Tongue (tissue), 2 donors: ENCODE data around the gene GLRX2. TPM values are rescaled to one million over a fixed set of nuclear protein-coding genes. Genes with fewer than 3 reads are reported as not detected.
"Not testable (repeated sequence)": the region's sequence is repeated elsewhere in the genome, so short reads cannot be mapped to it uniquely, and the experiment has no call there.

Experiments
- DNase-seq: peaks from one replicate; pipeline ENCODE4 v3.0.0-alpha.2; 2015
- total RNA-seq: library from RNA; depleted of rRNA; stranded (reverse); fragments of >200 nt; gene quantifications from one replicate; pipeline ENCODE4 v1.2.3, GENCODE V29; 2014

The GLRX2 gene, protein sequence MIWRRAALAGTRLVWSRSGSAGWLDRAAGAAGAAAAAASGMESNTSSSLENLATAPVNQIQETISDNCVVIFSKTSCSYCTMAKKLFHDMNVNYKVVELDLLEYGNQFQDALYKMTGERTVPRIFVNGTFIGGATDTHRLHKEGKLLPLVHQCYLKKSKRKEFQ
- total RNA-seq = 31.3 TPM

DNA sequence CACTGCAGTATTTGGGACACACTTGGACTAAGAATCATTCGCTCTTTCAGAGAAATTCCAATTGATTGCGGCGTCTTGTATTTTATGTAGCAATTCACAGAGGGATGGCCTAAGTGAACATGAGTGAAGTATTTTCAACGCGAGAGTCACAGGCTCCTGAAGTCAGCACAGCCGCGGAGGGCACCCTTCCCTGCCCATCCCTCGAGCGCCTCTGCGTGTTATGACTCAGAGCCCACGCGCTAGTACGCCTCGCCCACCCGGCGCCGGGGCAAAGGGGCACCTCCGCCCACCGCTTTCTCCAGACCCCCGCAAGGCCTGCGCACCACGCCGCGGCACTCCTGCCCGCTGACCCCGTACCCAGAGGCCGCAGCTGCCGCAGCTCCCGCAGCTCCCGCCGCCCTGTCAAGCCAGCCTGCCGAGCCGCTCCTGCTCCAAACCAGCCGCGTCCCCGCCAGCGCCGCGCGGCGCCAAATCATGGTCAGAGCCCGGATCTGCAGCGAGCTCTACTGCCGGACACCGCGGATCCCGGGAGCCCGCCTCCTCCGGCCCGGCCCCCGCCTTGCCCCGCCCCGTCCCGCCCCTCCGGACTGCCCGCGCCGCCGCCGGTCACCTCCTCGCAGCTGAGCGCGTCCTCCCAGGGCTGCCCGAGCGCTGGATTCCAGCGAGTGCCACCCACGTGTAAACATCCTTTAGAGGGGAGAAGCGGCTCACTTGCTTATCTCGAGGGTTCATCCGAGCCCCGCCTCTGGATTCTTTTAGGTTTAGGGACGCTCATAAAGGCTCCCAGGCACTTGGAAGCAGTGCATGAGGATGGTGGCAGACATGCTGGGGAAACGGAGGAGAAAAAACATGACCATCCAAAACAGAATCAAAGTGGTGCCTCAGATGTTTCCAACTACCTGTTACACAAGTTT is at the start of gene GLRX2:
Gene GLRX2 (minus strand): TSS at position 508 of the 914 bp plus-strand sequence. CDS start 32 bp downstream, at position 476.
- peak; percentile 90 for DNase-seq

DNA sequence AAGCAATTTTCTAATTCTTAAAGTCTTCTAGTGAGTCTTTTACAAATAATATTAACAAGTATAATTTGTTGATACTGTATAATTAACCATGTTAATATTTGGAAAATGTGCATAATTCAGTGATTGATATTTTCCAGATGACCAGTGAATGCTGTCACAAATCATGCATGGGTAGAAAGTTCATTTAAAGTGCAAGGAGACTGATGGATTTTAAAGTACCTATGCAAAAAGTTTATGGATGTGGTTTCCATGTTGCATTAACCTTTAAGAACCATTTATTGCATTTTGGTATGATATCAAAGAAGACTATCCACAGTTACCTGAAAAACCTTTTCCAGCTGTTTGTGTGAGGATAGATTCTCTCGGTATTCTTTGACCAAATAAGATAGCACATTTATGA is 39.8 kb upstream of the GLRX2 start:
- no peak for DNase-seq

DNA sequence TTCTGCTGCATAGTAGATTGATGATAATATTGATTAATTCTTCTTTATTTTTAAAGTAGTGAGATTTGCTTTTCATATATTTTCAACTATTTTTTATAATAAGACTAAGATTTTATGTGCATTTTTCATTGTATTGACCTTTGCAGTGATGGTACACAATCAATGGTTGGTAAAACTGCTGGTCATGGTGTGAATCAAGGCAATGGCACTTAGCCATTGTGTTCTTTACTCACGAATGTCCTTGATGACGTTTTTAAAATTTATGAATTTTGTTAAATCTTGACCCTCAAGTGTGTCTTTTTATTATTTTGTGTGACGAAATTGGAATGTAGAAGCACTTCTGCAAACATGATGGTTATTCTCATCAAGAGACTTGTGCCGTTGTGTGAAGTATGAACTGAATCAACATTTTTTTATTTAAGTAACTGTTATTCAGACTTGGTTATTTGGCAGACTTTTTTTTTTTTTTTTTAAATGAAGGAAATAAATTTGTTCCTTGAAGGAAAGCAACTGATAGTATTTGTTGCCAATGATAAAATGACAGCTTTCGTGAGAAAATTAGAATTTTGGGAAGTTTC is 39.2 kb upstream of the GLRX2 start:
- no peak for DNase-seq

DNA sequence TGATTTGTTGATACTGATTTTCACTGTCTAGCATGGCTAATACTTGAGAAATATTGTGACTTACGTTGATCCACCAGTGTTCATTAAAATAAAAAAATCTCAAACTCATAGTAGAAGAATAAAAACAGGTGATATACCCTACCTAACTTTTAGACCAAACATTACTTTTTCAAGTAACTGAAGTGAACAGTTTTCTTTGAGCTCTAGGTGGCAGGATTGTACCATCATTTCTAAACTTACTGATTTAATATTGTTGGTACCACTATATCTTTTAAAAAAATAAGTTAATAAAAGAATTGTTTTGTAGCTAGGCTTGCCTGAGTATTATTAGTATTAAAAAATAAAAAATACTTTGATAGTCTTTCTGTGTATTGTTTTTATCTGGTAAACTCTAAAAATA is 38.1 kb upstream of the GLRX2 start:
- peak; percentile 27 for DNase-seq

DNA sequence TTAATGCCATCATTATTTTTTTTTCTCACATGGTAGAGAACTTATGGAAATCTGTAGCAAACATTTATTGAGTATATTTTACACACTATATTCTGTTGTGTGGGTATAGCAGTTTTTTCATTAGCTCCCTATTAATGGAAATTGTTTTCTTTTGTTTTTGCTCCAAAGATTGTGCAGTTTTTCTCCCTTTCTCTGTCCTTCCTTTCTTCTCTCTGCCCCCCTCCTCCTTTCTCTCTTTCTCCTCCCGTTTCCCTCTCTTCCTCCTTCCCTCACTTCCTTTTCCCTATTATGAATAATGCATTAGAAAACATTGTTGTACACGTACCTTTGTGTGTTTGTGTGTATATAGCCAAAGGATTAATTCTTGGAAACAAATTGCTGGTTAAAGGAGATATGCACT is 37.2 kb upstream of the GLRX2 start:
- no peak for DNase-seq

DNA sequence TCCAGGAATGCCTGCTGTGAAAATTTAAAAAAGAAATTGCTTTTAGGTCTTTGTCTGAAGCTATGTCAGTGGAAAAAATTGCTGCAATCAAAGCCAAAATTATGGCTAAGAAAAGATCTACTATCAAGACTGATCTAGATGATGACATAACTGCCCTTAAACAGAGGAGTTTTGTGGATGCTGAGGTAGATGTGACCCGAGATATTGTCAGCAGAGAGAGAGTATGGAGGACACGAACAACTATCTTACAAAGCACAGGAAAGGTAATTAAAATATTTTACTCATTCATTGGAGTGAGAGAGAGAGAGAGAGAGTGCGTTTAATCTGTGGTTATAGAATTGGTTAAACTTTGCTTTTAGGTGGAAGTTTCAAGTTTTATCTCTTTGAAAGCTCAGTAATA is 36.6 kb upstream of the GLRX2 start:
- no peak for DNase-seq

DNA sequence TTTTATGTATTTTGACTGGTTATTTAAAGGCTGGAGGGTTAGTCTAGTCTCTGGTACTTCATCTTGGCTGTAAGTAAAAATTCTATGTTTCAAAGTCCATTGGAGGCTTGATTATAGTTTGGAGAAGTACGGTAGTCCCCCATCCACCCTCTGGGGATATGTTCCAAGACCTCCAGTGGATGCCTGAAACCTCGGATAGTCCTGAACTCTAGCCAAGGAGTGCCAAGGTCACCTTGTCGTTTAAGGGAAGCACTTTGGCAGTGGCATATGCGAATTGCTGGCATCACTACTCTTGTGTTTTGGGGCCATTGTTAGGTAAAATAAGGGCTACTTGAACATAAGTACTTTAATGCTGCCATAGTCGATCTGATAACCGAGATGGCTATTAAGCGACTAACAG is 35.0 kb upstream of the GLRX2 start:
- DNase-seq = no peak

DNA sequence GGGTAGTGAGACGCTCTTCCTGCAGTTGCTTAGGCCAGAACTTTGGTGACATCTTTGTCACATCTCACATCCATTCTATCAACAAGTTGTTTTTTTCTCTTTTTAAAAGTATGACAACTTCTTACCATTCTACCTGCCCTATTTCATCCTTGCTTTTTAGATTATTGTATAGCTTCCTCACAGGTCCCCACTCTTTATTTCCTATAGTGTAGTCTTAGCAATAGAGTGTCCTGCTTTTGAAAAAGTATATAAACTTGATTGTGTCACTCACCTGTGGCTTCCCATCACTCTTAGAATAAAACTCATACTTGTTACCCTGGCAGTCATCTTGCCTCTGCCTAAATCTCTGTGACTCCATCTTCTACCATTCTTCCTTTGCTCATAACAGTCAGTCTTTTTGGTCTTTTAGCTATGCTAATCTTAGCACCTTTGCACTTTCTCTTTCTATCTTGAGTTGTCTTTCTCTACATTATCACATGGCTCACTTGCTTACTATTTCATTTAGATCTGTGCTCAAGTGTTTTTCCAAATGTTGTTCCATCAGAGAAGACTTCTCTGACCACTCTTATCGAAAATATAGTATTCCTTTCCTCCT is 26.1 kb upstream of the GLRX2 start:
- DNase-seq = no peak

DNA sequence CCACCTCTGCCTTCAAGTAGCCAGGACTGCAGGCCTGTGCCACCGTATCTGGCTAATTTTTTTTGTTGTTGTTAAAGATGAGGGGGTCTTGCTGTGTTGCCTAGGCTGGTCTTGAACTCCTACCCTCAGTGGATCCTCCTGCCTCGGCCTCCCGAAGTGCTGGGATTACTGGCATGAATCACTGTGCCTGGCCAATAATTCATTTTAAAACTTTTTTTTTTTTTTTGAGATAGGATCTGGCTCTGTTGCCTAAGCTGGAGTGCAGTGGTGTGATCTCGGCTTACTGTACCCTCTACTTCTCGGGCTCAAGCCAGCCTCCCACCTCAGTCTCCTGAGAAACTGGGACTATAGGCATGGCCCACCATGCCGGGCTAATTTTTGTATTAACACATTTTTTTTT is 20.2 kb upstream of the GLRX2 start:
- no peak for DNase-seq

DNA sequence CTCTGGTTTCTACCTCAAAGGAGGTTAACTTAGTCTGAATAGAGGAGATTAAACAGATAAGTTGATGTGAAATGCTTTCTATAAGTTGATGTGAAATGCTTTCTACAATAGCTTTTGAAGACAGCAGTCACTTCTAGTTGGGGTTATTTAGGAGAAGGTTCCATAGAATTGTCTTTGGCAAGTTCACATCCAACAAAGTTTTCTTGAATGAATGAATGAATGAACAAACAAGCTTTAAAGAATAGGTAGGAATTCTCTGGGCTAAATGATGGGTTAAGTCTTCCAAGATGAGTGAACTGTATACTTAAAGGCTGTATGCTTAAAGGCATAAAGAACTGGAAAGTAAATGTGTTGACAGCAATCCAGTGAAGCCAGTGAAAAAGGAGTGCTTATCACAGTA is 18.5 kb upstream of the GLRX2 start:
- DNase-seq = no peak

DNA sequence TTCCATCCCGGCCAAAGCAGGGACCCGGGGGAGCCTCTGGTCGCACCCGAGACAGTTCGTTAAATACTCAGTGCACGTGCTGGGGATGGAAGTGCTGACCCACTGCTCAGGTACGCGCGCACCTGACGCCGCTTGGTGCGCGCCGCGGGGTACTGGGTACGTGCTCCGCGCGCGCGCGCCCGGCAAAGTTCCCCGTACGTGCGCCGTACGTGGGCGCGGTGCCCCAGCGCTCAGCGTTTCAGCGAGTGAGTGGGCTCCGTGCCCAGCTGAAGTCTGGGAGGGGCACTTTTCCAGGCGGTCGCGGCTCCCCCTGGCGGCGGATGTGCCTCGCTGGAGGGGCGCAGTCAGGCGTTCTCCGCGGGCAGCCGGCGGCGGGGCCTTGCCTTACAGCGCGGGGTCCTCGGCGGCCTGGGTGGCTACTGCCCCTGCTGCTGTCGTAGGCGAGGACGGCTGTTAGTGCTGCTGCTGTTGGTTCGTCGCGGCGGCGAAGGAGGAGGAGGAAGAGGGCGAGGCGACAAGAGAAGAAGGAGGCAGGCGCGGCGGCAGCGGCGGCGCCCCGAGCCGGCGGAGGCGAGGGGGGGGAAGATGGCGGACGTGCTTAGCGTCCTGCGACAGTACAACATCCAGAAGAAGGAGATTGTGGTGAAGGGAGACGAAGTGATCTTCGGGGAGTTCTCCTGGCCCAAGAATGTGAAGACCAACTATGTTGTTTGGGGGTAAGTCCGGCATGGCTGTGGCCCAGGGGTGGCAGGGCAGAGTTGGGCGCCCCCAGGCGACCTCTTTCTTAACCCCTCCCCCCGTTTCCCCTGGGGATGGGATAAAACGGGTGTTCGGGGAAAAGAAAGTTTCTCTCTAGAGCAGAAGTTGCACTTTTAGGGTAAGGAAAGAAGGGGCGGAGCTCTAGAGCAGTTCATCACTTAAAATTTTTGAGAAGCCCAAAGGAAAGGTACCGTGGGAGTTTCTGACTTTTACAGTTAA is 16.7 kb upstream of the GLRX2 start, which contains the start of gene CDC73:
Gene CDC73 (plus strand): TSS at position 416 of the 978 bp plus-strand sequence. CDS start 170 bp downstream, at position 586.
- peak; percentile 98 for DNase-seq

DNA sequence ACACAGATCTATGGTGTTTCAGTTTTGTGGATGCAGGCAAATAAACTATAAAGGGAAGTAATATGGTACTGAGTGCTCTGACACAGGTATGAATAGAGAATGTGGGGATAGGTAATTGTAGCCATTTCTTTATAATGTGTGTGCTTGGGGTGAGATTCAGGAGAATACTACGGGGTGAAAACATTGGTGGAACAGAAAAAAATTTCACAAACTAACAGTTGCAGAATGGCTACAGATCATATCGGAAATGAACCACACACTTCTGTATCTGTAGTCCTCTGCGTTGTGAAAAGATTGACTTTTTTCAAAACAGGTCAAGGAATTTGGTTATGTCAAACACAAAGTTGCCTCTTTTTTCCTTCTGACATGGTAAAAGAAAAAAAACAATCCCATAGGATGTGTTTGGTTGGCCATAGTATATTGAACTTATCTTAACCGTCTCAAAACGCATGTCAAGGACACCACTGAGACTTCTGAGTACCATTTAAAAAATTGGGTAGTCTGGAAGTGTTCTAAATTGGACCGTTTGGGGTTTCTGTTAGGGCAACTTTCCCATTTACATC is 15.5 kb upstream of the GLRX2 start:
- DNase-seq = no peak

DNA sequence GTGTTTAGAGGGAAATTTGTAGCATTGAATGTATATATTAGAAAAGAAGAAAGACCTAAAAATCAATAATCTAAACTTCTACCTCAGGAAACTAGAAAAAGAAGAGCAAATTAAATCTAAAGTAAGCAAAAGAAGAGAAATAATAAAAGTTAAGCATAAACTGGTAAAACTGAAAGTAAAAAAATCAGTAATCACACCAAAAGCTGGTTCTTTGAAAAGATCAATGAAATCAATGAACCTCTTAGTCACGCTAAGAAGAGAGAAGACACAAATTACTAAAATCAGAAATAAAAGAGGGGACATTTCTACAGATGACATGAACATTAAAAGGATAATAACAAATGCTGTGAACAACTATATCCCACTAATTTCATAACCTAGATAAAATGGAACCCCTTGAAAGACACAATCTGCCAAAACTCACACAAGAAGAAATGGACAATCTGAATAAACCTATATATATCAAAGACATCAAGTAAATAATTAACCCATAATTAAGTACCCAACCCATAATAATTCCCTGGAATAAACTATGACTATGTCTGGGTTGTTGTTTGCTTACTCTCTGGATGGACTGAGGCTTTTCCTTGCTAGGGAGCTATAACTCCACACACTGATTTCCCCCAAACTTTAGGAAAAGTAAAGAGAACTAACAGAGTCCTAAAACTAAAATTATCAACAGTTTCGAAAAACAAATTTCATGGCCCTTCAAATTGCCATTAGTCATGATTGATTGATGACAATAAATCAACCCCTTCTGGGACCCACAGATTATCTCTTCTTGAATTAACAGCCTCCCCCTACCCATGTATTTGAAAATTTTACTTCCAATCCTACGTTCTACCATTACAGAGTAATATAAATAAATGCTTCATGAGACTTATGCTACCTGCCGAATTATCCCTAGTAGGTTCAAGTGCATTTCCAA is 13.9 kb upstream of the GLRX2 start:
- no peak for DNase-seq

DNA sequence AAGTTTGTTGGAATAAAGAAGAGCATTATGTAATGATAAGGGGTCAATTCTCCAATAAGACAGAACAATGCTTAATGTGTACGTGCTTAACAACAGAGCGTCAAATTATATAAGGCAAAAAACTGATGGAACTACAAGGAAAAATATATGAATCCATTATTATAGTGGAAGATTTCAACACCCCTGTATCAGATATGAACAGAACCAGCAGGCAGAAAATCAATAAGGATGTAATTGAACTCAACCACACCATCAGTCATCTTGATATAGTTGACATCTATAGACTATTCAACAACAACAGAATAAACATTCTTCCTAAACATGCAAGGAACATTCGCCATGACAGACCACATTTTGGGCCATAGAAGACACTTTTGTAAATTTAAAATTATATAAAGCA is 13.0 kb upstream of the GLRX2 start:
- no peak for DNase-seq

DNA sequence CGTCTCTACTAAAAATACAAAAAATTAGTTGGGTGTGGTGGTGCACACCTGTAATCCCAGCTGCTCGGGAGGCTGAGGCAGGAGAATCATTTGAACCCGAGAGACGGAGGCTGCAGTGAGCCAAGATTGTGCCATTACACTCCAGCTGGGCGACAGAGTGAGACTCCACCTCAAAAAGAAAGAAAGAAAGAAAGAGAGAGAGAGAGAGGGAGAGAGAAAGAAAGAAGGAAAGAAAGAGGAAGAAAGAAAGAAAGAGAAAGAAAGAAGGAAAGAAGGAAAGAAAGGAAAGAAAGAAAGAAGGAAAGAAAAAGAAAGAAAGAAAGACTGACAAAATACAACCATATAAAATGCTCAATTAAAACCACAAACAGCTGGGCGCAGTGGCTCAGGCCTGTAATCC is 12.0 kb upstream of the GLRX2 start:
- not testable (repeated sequence) for DNase-seq

DNA sequence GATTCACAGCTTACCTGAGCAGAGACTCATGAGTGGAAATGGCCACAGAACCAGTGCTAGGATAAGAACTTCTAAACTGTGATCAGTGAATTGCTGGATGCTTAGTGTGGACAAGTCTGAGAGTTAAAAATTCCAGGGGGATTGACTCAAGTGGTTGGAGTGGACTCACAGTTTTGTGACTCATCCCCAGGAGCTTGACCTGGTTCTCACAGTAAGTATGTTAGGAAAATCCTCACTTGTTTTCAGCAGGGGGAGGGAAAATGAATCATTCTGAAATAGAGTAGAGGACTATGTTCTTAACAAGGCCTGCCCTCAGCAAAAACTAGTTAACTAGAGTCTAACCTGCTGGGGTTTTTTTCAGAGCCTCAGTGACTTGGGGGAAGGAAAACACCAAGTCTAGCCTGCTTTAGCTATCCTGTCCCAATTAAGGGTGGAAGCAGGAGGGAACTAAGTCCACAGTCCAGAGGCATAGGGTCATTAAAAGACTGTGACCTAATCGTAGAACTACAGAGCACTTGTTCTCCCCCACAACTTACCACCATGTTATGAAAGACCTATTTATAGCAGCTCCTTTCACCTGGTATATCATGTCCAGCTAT is 10.5 kb upstream of the GLRX2 start:
- DNase-seq = peak; percentile 21

DNA sequence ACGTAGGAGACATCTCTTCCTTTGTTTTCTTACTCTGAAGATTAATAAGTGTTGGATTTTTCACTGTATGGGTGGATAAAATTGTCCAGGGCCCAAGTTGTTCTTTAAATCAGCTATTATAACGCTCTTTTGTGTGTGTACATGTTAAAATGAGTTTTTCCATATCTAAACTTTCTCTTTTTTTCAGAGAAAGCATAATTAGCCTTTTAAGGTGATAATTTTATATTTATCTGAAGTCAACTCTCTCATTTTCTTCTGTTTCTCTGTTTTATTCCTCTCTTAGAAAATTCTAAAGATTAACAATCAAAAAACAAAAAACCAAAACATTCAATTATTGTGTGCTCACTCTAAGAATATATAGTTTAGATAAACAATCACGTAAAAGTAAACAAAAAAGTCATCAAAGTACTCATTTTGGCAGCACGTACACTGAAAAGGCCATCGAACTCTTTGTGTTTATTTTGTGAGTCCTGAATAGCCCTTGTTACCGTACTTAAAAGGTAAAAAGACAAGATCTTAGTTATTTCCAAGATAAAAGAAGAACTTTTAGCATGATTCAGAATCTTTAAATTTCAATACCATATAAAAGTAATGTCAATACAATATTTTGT is 9.4 kb upstream of the GLRX2 start:
- no peak for DNase-seq

DNA sequence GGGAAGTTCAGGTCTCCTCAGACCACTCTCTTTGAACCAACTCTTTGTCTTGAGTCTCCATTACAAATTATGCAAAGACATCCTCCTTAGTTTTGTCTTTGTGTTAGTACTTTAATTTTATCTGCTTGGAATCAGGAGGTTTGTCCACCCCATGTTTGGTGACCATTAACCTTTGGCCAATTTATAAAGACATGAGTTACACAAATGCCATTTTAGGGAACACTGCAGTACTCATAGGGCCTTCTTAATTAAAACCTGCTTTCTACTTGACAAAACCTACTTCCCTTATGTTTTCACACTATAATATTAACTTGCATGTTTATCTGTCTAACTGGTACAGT is 8.7 kb upstream of the GLRX2 start:
- DNase-seq = no peak

DNA sequence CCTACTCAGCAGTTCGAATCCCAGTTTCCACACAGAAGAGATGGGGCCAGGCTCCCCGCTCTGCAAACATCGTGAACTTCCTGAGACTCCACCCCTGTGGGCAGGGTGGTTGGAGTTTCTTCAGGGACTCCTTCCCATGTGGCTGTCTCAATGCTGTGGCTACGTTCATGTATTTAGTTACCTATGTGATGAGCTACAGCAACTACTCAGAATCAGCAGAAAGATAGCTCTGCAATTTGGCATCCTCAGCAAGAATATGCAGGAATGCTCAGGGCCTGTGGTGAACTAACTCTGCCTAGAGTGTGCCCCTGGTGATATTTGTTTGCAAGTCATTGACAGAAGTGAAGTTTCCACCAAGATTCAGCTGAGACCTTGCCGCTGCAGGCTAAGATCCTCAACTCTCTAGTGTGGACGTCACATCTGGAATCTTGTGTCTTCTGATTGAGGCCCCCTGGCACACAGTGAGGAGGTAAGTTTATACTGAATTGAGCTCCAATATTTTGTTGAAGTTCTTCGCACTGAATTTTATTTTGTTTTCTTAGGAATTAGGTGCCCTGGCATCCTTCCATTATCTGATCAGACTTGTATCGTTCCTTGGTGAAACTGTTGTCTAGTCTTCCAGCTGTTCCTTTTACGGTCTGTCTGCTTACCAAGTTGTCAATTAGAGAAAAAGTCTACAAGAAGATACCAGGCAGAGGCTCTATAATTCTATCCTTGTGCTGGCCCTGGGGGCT is 8.2 kb upstream of the GLRX2 start:
- no peak for DNase-seq
